HCT116 (cell line): Measurements from ENCODE around the gene ADCY1. TPM values are rescaled to one million over a fixed set of nuclear protein-coding genes. Genes with fewer than 3 reads are reported as not detected.

Source experiments
- ATAC-seq: fragments of 200-7000 bp; cut with Tn5 transposase; 2 replicates; pipeline ENCODE4 v1.9.1; 2020; ENCODE audit warnings: mild to moderate bottlenecking, moderate library complexity
- BruUV-seq: library from RNA; stranded (reverse); fragments of 400-500 nt; replicated peaks from 2 replicates; lab custom pipeline; 2021; lab: Mats Ljungman, UMichigan
- CTCF ChIA-PET: fragments of 300-600 bp; sonication (Branson Sonifier 250); formaldehyde crosslinking; loops from one replicate; lab custom pipeline; 2021; ENCODE audit warnings: antibody characterized with exemption; lab: Charles Lee
- POLR2A ChIA-PET: fragments of 300-600, 350-600 bp; sonication (Branson Sonifier 250); formaldehyde crosslinking; loops from one replicate; lab custom pipeline; 2021; ENCODE audit warnings: antibody characterized with exemption; lab: Charles Lee
- RAD21 ChIA-PET, 2 experiments: fragments of 300-600 bp; sonication (Branson Sonifier 250); formaldehyde crosslinking; loops; one replicate each; lab custom pipeline; 2023; ENCODE audit warnings: low total read pairs in 2 of 2; ENCODE audit not compliant: uncharacterized antibody in 2 of 2, unreplicated experiment in 2 of 2, low non-redundant PET in 1 of 2; lab: Charles Lee
- DNase-seq: peaks from one replicate; pipeline ENCODE4 v3.0.0-alpha.2; 2010; ENCODE audit warnings: low read depth, low spot score
- H2AFZ ChIP-seq: fragments of 200-600 bp; shearing (Covaris generic), sonication (generic); 2 replicates; pipeline ENCODE4 v1.6.1; 2017; ENCODE audit warnings: low read depth, mixed run types, mixed read lengths, antibody characterized with exemption, low read length; ENCODE audit not compliant: poor library complexity, severe bottlenecking
- H3K27ac ChIP-seq: 2 replicates; pipeline ENCODE4 v1.5.1; 2012; ENCODE audit warnings: low read depth, low read length
- H3K27me3 ChIP-seq: fragments of 200-600 bp; sonication (generic); 2 replicates; pipeline ENCODE4 v1.6.1; 2016; ENCODE audit warnings: mixed run types, low read length, mixed read lengths; ENCODE audit not compliant: insufficient read depth
- H3K36me3 ChIP-seq, 2 experiments: fragments of 200-500 bp in 1 of 2; fragments of 200-600 bp in 1 of 2; sonication (Bioruptor generic) in 1 of 2; sonication (generic) in 1 of 2; 2 replicates each; pipeline versions ENCODE4 v1.5.1 to v1.6.1; 2014 to 2016; ENCODE audit warnings: low read length in 2 of 2, inconsistent platforms in 1 of 2, mixed read lengths in 1 of 2, mixed run types in 1 of 2; ENCODE audit not compliant: insufficient read depth in 2 of 2, control insufficient read depth in 1 of 2
- H3K4me1 ChIP-seq, 2 experiments: fragments of 200-600 bp in 1 of 2; sonication (generic) in 1 of 2; 2 replicates each; pipeline versions ENCODE4 v1.5.1 to v1.6.1; 2012 to 2017; ENCODE audit warnings: low read length in 2 of 2, inconsistent platforms in 1 of 2, mild to moderate bottlenecking in 1 of 2, mixed read lengths in 1 of 2, mixed run types in 1 of 2, moderate library complexity in 1 of 2; ENCODE audit not compliant: insufficient read depth in 2 of 2, control insufficient read depth in 1 of 2
- H3K4me2 ChIP-seq: fragments of 200-600 bp; sonication (generic); 2 replicates; pipeline ENCODE4 v1.6.1; 2017; ENCODE audit warnings: mixed run types, low read length, mixed read lengths
- H3K4me3 ChIP-seq, 2 experiments: fragments of 200-600 bp in 1 of 2; sonication (generic) in 1 of 2; replicated peaks in 1 of 2; 2 replicates each; pipeline ENCODE4 v1.5.1; 2011 to 2016; ENCODE audit warnings: low read length in 2 of 2, control low read depth in 1 of 2, low read depth in 1 of 2, mild to moderate bottlenecking in 1 of 2, mixed read lengths in 1 of 2, mixed run types in 1 of 2
- H3K79me2 ChIP-seq: fragments of 200-600 bp; sonication (generic); 2 replicates; pipeline ENCODE4 v1.6.1; 2017; ENCODE audit warnings: mild to moderate bottlenecking, mixed run types, low read length, moderate library complexity, mixed read lengths; ENCODE audit not compliant: insufficient read depth
- H3K9ac ChIP-seq: fragments of 200-600 bp; sonication (generic); 2 replicates; pipeline ENCODE4 v1.6.1; 2016; ENCODE audit warnings: low read length, mixed read lengths
- H3K9me2 ChIP-seq: fragments of 200-600 bp; sonication (generic), shearing (Covaris generic); 2 replicates; pipeline ENCODE4 v1.6.1; 2017; ENCODE audit warnings: mixed run types, mild to moderate bottlenecking, moderate library complexity; ENCODE audit not compliant: insufficient read depth
- H3K9me3 ChIP-seq, 2 experiments: fragments of 200-500 bp in 1 of 2; fragments of 200-600 bp in 1 of 2; sonication (Bioruptor generic) in 1 of 2; sonication (generic) in 1 of 2; 2 replicates each; pipeline ENCODE4 v1.6.1; 2014 to 2017; ENCODE audit warnings: low read length in 2 of 2, mixed read lengths in 2 of 2, inconsistent platforms in 1 of 2, low read depth in 1 of 2, mild to moderate bottlenecking in 1 of 2, mixed run types in 1 of 2, moderate library complexity in 1 of 2; ENCODE audit not compliant: control insufficient read depth in 1 of 2, insufficient read depth in 1 of 2
- H4K20me1 ChIP-seq: fragments of 200-600 bp; sonication (generic), shearing (Covaris generic); 2 replicates; pipeline ENCODE4 v1.6.1; 2017; ENCODE audit warnings: mixed run types, mild to moderate bottlenecking, moderate library complexity; ENCODE audit not compliant: insufficient read depth
- CTCF ChIP-seq, 3 experiments: fragments of 200-600 bp in 1 of 3; sonication (generic) in 1 of 3; IDR thresholded peaks in 2 of 3; conservative IDR thresholded peaks in 1 of 3; 2 replicates each; pipeline ENCODE4 v1.5.1; 2012 to 2017; ENCODE audit warnings: low read depth in 2 of 3, low read length in 2 of 3, antibody characterized with exemption in 1 of 3, borderline replicate concordance in 1 of 3, control low read depth in 1 of 3, mild to moderate bottlenecking in 1 of 3, mixed read lengths in 1 of 3, mixed run types in 1 of 3, moderate library complexity in 1 of 3; ENCODE audit not compliant: insufficient read depth in 1 of 3
- EGR1 ChIP-seq: IDR thresholded peaks from 2 replicates; pipeline ENCODE4 v1.6.1; 2012; ENCODE audit warnings: low read depth
- EZH2phosphoT487 ChIP-seq: fragments of 200-600 bp; IDR thresholded peaks from 2 replicates; pipeline ENCODE4 v1.6.1; 2018; ENCODE audit warnings: antibody characterized with exemption, borderline replicate concordance
- FOSL1 ChIP-seq: IDR thresholded peaks from 2 replicates; pipeline ENCODE4 v1.6.1; 2012; ENCODE audit warnings: low read depth
- POLR2A ChIP-seq: IDR thresholded peaks from 2 replicates; pipeline ENCODE4 v1.7.0; 2011; ENCODE audit warnings: borderline replicate concordance; ENCODE audit not compliant: insufficient read depth, insufficient read length; ENCODE audit errors: extremely low read depth
- POLR2AphosphoS5 ChIP-seq: IDR thresholded peaks from 2 replicates; pipeline ENCODE4 v1.6.1; 2011; ENCODE audit warnings: mild to moderate bottlenecking, low read depth, low read length, moderate library complexity
- SP1 ChIP-seq: IDR thresholded peaks from 2 replicates; pipeline ENCODE4 v1.6.1; 2012; ENCODE audit warnings: low read depth
- SRF ChIP-seq: IDR thresholded peaks from 2 replicates; pipeline ENCODE4 v1.6.1; 2012; ENCODE audit warnings: low read depth
- TCF7L2 ChIP-seq: IDR thresholded peaks from 2 replicates; pipeline ENCODE4 v1.7.0; 2011; ENCODE audit warnings: borderline replicate concordance, inconsistent platforms; ENCODE audit not compliant: insufficient read depth, insufficient read length; ENCODE audit errors: extremely low read depth
- YY1 ChIP-seq: IDR thresholded peaks from 2 replicates; pipeline ENCODE4 v1.6.1; 2011; ENCODE audit warnings: low read length, low read depth, moderate library complexity, mild to moderate bottlenecking; ENCODE audit not compliant: insufficient replicate concordance; ENCODE audit errors: extremely low read depth
- ZFX ChIP-seq: fragments of 450-650 bp; IDR thresholded peaks from 2 replicates; pipeline ENCODE4 v1.6.1; 2017
- ZNF274 ChIP-seq: fragments of 200-500 bp; sonication (Bioruptor generic); IDR thresholded peaks from 2 replicates; pipeline ENCODE4 v1.6.1; 2014; ENCODE audit warnings: mild to moderate bottlenecking, low read depth, low read length, inconsistent platforms
- intact Hi-C: fragments of 100-400 bp; cut with micrococcal nuclease; formaldehyde crosslinking; loops from 2 replicates; pipeline ENCODE4 v1.10.0; 2022
- total RNA-seq: library from RNA; stranded (reverse); gene quantifications from one replicate; pipeline ENCODE4 v1.2.1, GENCODE V29; 2021; ENCODE audit not compliant: unreplicated experiment

The ADCY1 gene
- total RNA-seq, 1 experiment from 2014 or later, result 0.05 TPM

DNA sequence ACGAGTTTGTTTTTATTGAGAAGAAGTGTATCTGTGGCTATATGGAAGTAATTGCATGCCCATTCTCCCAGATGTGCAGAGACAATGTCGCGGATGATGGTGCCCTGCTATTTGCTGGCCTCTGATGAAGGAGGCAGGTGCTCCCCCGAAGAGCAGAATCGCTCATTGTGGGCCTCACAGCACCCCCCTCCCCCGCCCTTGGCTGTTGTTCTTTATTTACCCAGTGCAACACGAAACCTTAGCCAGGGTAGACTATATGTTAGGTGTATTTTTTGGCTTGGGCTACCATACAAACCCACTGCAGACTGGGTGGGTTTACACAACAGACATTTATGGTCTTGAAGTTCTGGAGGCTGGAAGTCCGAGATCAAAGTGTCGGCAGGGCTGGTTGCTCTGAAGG, 3.4 kb upstream of the ADCY1 start:
- no peak overlapping the region for H3K27ac ChIP-seq
- intact Hi-C loops, result no loop called here
- H3K9me2 ChIP-seq, result no peaks in the 10 kb centered on the region
- ATAC-seq (no peak), DNase-seq (no peak)
- H3K9ac ChIP-seq, result no peak overlapping the region
- no peak overlapping the region for H2AFZ ChIP-seq
- TF ChIP-seq TCF7L2 (no peak), EGR1 (no peak), ZFX (no peak), POLR2AphosphoS5 (no peak), POLR2A (no peak), SP1 (no peak), ZNF274 (no peak), EZH2phosphoT487 (no peak), FOSL1 (no peak), SRF (no peak), CTCF (IDR thresholded peaks at IDR 0.05 in 2 of 3, conservative IDR thresholded peaks at IDR 0.05 in 1 of 3; ENCODE audit: borderline replicate concordance in 1 of 3, insufficient read depth in 1 of 3, low read depth in 2 of 3, low read length in 2 of 3) (no peak), YY1 (no peak)
- TF ChIP-seq, all 23 proteins: peak for 0
- ChIA-PET POLR2A (no interaction called here), RAD21 (no interaction called here), CTCF (no interaction called here)
- Histone ChIP-seq H3K4me2 (no peak overlapping the region), H3K4me3 (no peak overlapping the region), H3K4me1 (no peaks in the 10 kb centered on the region), H3K9me3 (no peaks in the 10 kb centered on the region), H3K79me2 (no peaks in the 10 kb centered on the region), H4K20me1 (no peaks in the 10 kb centered on the region), H3K36me3 (no peaks in the 10 kb centered on the region), H3K27me3 (peaks cover 48% of the 10 kb centered on the region)
- no TSS peak for BruUV-seq
